ENCODE data around the gene METTL27. TPM values are rescaled to one million over a fixed set of nuclear protein-coding genes. Genes with fewer than 3 reads are reported as not detected.

Gene METTL27
- total RNA-seq, 1 experiment from 2014 or later, result 4.3 TPM

DNA sequence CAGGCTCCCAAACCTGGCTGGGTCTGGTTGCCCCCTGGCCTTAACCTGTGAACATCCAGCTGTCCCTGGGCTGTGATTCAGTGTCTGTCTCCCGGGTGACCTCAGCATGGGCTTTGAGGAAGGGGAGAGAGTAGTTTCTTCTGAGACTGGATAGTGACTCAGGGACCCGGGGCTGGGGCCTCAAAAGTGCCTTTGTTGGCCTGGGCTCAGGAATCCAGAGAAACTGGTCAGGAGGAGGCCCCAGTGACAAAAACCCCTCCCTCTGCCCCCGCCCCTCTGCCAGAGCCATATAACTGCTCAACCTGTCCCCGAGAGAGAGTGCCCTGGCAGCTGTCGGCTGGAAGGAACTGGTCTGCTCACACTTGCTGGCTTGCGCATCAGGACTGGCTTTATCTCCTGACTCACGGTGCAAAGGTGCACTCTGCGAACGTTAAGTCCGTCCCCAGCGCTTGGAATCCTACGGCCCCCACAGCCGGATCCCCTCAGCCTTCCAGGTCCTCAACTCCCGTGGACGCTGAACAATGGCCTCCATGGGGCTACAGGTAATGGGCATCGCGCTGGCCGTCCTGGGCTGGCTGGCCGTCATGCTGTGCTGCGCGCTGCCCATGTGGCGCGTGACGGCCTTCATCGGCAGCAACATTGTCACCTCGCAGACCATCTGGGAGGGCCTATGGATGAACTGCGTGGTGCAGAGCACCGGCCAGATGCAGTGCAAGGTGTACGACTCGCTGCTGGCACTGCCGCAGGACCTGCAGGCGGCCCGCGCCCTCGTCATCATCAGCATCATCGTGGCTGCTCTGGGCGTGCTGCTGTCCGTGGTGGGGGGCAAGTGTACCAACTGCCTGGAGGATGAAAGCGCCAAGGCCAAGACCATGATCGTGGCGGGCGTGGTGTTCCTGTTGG is 11.4 kb downstream of the METTL27 start, which contains the start of gene CLDN4 (continued):
- TF ChIP-seq FOXK1 (CRISPR knock-in tag; IDR thresholded peaks at IDR 0.05), result no peak
- TF ChIP-seq, protein P1, sequence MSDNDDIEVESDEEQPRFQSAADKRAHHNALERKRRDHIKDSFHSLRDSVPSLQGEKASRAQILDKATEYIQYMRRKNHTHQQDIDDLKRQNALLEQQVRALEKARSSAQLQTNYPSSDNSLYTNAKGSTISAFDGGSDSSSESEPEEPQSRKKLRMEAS (CRISPR knock-in tag; IDR thresholded peaks at IDR 0.05), result peak; percentile 53
- TF ChIP-seq, protein P2, sequence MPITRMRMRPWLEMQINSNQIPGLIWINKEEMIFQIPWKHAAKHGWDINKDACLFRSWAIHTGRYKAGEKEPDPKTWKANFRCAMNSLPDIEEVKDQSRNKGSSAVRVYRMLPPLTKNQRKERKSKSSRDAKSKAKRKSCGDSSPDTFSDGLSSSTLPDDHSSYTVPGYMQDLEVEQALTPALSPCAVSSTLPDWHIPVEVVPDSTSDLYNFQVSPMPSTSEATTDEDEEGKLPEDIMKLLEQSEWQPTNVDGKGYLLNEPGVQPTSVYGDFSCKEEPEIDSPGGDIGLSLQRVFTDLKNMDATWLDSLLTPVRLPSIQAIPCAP (CRISPR knock-in tag; IDR thresholded peaks at IDR 0.05), result 0 out of 2 replicates have a peak, but pooled peaks have one; percentile 24

DNA sequence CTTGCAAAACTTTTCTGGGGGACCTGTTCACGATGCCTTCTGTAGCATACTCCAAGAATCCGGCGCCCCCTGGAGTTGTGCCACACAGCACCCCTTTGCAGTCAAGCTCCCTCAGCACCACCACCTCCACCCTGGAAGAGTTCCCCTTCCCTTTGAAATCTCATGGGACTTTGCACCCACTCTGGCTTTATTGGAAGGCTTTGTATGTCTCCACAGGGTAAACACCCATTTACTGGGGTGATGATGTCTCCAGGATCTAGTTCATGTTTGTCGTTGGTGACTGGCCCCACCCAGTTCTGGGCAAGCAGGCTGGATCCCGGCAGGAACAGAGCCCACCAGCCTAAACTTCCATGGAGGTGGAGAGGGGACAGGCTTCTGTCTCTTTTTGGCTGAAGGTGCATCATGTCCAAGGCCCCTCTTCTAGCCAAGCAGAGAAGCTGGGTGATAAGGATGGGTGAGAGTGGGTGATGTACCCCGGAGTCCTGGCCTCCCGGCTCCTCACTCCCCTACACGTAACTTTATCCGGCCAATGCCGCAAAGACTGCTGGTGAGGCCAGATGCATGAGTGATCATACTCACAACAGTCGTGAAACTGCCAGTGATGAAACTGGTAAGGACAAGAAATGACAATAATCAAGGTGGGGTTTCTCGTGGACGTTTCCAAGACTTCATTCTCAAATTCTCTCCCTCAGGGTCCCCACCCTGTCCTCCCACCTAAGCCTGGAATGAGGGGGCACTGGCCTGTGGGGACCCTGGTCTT is 12.2 kb downstream of the METTL27 start:
- Mint-ChIP-seq H3K36me3 (peaks cover 5% of the 10 kb centered on the region), H3K27ac (peak overlapping the region; percentile 99), H3K4me1 (peaks cover 75% of the 10 kb centered on the region), H3K4me3 (peak overlapping the region; percentile 74), H3K27me3 (ENCODE audit: low read depth) (peaks cover 2% of the 10 kb centered on the region), H3K9me3 (no peaks in the 10 kb centered on the region)
- POLR2A ChIA-PET, result interaction anchor here (0.6 to 5.7 kb wide), 5 partner anchors 11 to 89 kb away, joined by 3 to 91 read pairs (median 4); partner anchors contain the start of genes ABHD11 and METTL27
- DNase-seq (ENCODE audit: low spot score) (no peak), ATAC-seq (no peak)
- CTCF ChIA-PET, result interaction anchor here (0.7 to 7.9 kb wide), 5 partner anchors 11 to 215 kb away, joined by 3 to 68 read pairs (median 4); partner anchors contain the start of genes ABHD11 and METTL27
- TF ChIP-seq SMAD3 (CRISPR knock-in tag; IDR thresholded peaks at IDR 0.05; ENCODE audit: borderline replicate concordance) (no peak), ETV6 (CRISPR knock-in tag; IDR thresholded peaks at IDR 0.05) (no peak), ZNF396 (CRISPR knock-in tag; IDR thresholded peaks at IDR 0.05; ENCODE audit: borderline replicate concordance) (no peak), STAT6 (CRISPR knock-in tag; conservative IDR thresholded peaks at IDR 0.05; ENCODE audit: low read depth) (no peak), PRRX2 (CRISPR knock-in tag; IDR thresholded peaks at IDR 0.05) (no peak), PRDM15 (CRISPR knock-in tag; IDR thresholded peaks at IDR 0.05) (no peak), FOXP4 (CRISPR knock-in tag; IDR thresholded peaks at IDR 0.05) (no peak), TEAD1 (CRISPR knock-in tag; IDR thresholded peaks at IDR 0.05) (no peak), NR3C1 (CRISPR knock-in tag; conservative IDR thresholded peaks at IDR 0.05; ENCODE audit: low read depth) (no peak), AR (CRISPR knock-in tag; IDR thresholded peaks at IDR 0.05) (no peak)
- TF ChIP-seq, protein P2 (CRISPR knock-in tag; IDR thresholded peaks at IDR 0.05), result no peak
- TF ChIP-seq, protein P3, sequence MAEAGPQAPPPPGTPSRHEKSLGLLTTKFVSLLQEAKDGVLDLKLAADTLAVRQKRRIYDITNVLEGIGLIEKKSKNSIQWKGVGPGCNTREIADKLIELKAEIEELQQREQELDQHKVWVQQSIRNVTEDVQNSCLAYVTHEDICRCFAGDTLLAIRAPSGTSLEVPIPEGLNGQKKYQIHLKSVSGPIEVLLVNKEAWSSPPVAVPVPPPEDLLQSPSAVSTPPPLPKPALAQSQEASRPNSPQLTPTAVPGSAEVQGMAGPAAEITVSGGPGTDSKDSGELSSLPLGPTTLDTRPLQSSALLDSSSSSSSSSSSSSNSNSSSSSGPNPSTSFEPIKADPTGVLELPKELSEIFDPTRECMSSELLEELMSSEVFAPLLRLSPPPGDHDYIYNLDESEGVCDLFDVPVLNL (CRISPR knock-in tag; IDR thresholded peaks at IDR 0.05; ENCODE audit: borderline replicate concordance, low read depth), result no peak
- TF ChIP-seq, protein P4, sequence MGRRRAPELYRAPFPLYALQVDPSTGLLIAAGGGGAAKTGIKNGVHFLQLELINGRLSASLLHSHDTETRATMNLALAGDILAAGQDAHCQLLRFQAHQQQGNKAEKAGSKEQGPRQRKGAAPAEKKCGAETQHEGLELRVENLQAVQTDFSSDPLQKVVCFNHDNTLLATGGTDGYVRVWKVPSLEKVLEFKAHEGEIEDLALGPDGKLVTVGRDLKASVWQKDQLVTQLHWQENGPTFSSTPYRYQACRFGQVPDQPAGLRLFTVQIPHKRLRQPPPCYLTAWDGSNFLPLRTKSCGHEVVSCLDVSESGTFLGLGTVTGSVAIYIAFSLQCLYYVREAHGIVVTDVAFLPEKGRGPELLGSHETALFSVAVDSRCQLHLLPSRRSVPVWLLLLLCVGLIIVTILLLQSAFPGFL (CRISPR knock-in tag; IDR thresholded peaks at IDR 0.05; ENCODE audit: borderline replicate concordance), result no peak

Data from WTC11 (cell line).